HEK293 (cell line): ENCODE results near the gene PKM.

ENCODE experiments used
- BCL11B ChIP-seq: fragments of 450-650 bp; formaldehyde crosslinking; IDR thresholded peaks from 2 replicates; pipeline ENCODE4 v1.5.1; 2016; ENCODE audit warnings: low read depth, missing biosample characterization, missing genetic modification characterization
- ELK4 ChIP-seq: IDR thresholded peaks from 2 replicates; pipeline ENCODE4 v1.6.1; 2011; ENCODE audit warnings: mild to moderate bottlenecking, low read depth, low read length, borderline replicate concordance
- GLI2 ChIP-seq: fragments of 450-650 bp; formaldehyde crosslinking; IDR thresholded peaks from 2 replicates; pipeline ENCODE4; 2017; ENCODE audit warnings: missing biosample characterization, missing genetic modification characterization, low read depth, borderline replicate concordance
- HOXD13 ChIP-seq: sonication (generic); formaldehyde crosslinking; IDR thresholded peaks from 2 replicates; pipeline ENCODE4 v1.8.0; 2022; ENCODE audit warnings: missing genetic modification reagents, borderline replicate concordance
- PRDM10 ChIP-seq: fragments of 450-650 bp; formaldehyde crosslinking; IDR thresholded peaks from 2 replicates; pipeline ENCODE4 v1.5.1; 2016; ENCODE audit warnings: missing biosample characterization, missing genetic modification characterization
- TSHZ1 ChIP-seq: fragments of 450-650 bp; formaldehyde crosslinking; IDR thresholded peaks from 2 replicates; pipeline ENCODE4 v1.5.1; 2016; ENCODE audit warnings: missing biosample characterization, missing genetic modification characterization, borderline replicate concordance
- ZBTB17 ChIP-seq: fragments of 450-650 bp; formaldehyde crosslinking; IDR thresholded peaks from 2 replicates; pipeline ENCODE4 v1.5.1; 2016; ENCODE audit warnings: missing biosample characterization, missing genetic modification characterization
- ZBTB20 ChIP-seq: fragments of 450-650 bp; formaldehyde crosslinking; IDR thresholded peaks from 2 replicates; pipeline ENCODE4 v1.5.1; 2016; ENCODE audit warnings: missing biosample characterization, missing genetic modification characterization
- ZIC2 ChIP-seq: fragments of 450-650 bp; formaldehyde crosslinking; IDR thresholded peaks from 2 replicates; pipeline ENCODE4 v1.5.1; 2016; ENCODE audit warnings: missing biosample characterization, missing genetic modification characterization
- ZNF133 ChIP-seq: fragments of 450-650 bp; formaldehyde crosslinking; IDR thresholded peaks from 2 replicates; pipeline ENCODE4 v1.5.1; 2016; ENCODE audit warnings: missing biosample characterization, missing genetic modification characterization
- ZNF16 ChIP-seq: fragments of 450-650 bp; formaldehyde crosslinking; IDR thresholded peaks from 2 replicates; pipeline ENCODE4 v1.5.1; 2016; ENCODE audit warnings: low read depth, missing biosample characterization, missing genetic modification characterization
- ZNF214 ChIP-seq: fragments of 450-650 bp; formaldehyde crosslinking; IDR thresholded peaks from 2 replicates; pipeline ENCODE4 v1.5.1; 2017; ENCODE audit warnings: missing biosample characterization, mild to moderate bottlenecking, missing genetic modification characterization, borderline replicate concordance
- ZNF223 ChIP-seq: fragments of 450-650 bp; formaldehyde crosslinking; IDR thresholded peaks from 2 replicates; pipeline ENCODE4 v1.5.1; 2016; ENCODE audit warnings: missing biosample characterization, missing genetic modification characterization
- ZNF341 ChIP-seq: fragments of 450-650 bp; formaldehyde crosslinking; IDR thresholded peaks from 2 replicates; pipeline ENCODE4; 2016; ENCODE audit warnings: low read depth, missing biosample characterization, missing genetic modification characterization
- ZNF416 ChIP-seq: fragments of 450-650 bp; formaldehyde crosslinking; IDR thresholded peaks from 2 replicates; pipeline ENCODE4 v1.5.1; 2016; ENCODE audit warnings: missing biosample characterization, missing genetic modification characterization
- ZNF514 ChIP-seq: fragments of 450-650 bp; formaldehyde crosslinking; IDR thresholded peaks from 2 replicates; pipeline ENCODE4 v1.5.1; 2016; ENCODE audit warnings: missing biosample characterization, missing genetic modification characterization
- ZNF529 ChIP-seq: fragments of 450-650 bp; formaldehyde crosslinking; IDR thresholded peaks from 2 replicates; pipeline ENCODE4 v1.5.1; 2017; ENCODE audit warnings: missing genetic modification characterization, missing biosample characterization; ENCODE audit not compliant: insufficient replicate concordance
- ZNF549 ChIP-seq: fragments of 450-650 bp; IDR thresholded peaks from 2 replicates; pipeline ENCODE4 v1.5.1; 2018; ENCODE audit warnings: missing biosample characterization, missing genetic modification characterization, mild to moderate bottlenecking, inconsistent platforms, moderate library complexity
- ZNF558 ChIP-seq: fragments of 450-650 bp; formaldehyde crosslinking; IDR thresholded peaks from 2 replicates; pipeline ENCODE4 v1.5.1; 2016; ENCODE audit warnings: missing biosample characterization, missing genetic modification characterization
- ZNF561 ChIP-seq: fragments of 450-650 bp; IDR thresholded peaks from 2 replicates; pipeline ENCODE4 v1.5.1; 2018; ENCODE audit warnings: missing biosample characterization, missing genetic modification characterization, borderline replicate concordance
- ZNF600 ChIP-seq: fragments of 450-650 bp; formaldehyde crosslinking; IDR thresholded peaks from 2 replicates; pipeline ENCODE4 v1.5.1; 2016; ENCODE audit warnings: missing biosample characterization, missing genetic modification characterization
- ZNF639 ChIP-seq: fragments of 450-650 bp; formaldehyde crosslinking; IDR thresholded peaks from 2 replicates; pipeline ENCODE4 v1.5.1; 2016; ENCODE audit warnings: missing biosample characterization, missing genetic modification characterization
- ZNF658 ChIP-seq: fragments of 450-650 bp; formaldehyde crosslinking; IDR thresholded peaks from 2 replicates; pipeline ENCODE4; 2016; ENCODE audit warnings: missing biosample characterization, missing genetic modification characterization
- ZNF692 ChIP-seq: fragments of 450-650 bp; formaldehyde crosslinking; IDR thresholded peaks from 2 replicates; pipeline ENCODE4 v1.5.1; 2016; ENCODE audit warnings: missing biosample characterization, missing genetic modification characterization
- ZSCAN16 ChIP-seq: fragments of 450-650 bp; formaldehyde crosslinking; IDR thresholded peaks from 2 replicates; pipeline ENCODE4 v1.5.1; 2016; ENCODE audit warnings: missing biosample characterization, missing genetic modification characterization
- ZSCAN30 ChIP-seq: fragments of 450-650 bp; IDR thresholded peaks from 2 replicates; pipeline ENCODE4 v1.5.1; 2018; ENCODE audit warnings: missing biosample characterization, mild to moderate bottlenecking, missing genetic modification characterization, moderate library complexity
- ZSCAN4 ChIP-seq: fragments of 450-650 bp; formaldehyde crosslinking; IDR thresholded peaks from 2 replicates; pipeline ENCODE4 v1.5.1; 2017; ENCODE audit warnings: missing biosample characterization, missing genetic modification characterization

The PKM gene

GRCh38 chr15:72229076-72229946 lies 1.7 kb downstream of the PKM start (continued):
- TF ChIP-seq ZNF549 (no peak), ZSCAN4 (0 out of 2 replicates have a peak, but pooled peaks have one; percentile 11), ZNF639 (tag by site-specific recombination) (no peak), GLI2 (tag by site-specific recombination) (0 out of 2 replicates have a peak, but pooled peaks have one; percentile 11), ELK4 (no peak), PRDM10 (tag by site-specific recombination) (no peak), ZNF529 (tag by site-specific recombination) (no peak), HOXD13 (CRISPR knock-in tag) (no peak), ZNF558 (tag by site-specific recombination) (no peak), ZNF514 (tag by site-specific recombination) (no peak), TSHZ1 (no peak), BCL11B (tag by site-specific recombination) (peak; percentile 35; the same call in 1 of the 2 replicates), ZIC2 (tag by site-specific recombination) (peak; percentile 46; the same call in 1 of the 2 replicates), ZNF658 (tag by site-specific recombination) (no peak), ZBTB20 (tag by site-specific recombination) (no peak), ZNF223 (tag by site-specific recombination) (no peak), ZBTB17 (tag by site-specific recombination) (peak; percentile 47), ZNF16 (tag by site-specific recombination) (no peak), ZNF341 (tag by site-specific recombination) (peak; percentile 43; the same call in 1 of the 2 replicates), ZNF561 (tag by site-specific recombination) (no peak), ZSCAN16 (no peak), ZNF416 (no peak), ZSCAN30 (tag by site-specific recombination) (no peak), ZNF133 (tag by site-specific recombination) (no peak), ZNF692 (no peak), ZNF600 (tag by site-specific recombination) (peak; percentile 12), ZNF214 (tag by site-specific recombination) (no peak)
